Nasal cavity respiratory epithelium epithelial cell of viscerocranial mucosa (primary cell): Measurements from ENCODE around the gene ERGIC2. TPM values are rescaled to one million over a fixed set of nuclear protein-coding genes. Genes with fewer than 3 reads are reported as not detected.

Experiments
- total RNA-seq: library from RNA; depleted of rRNA; stranded (reverse); fragments of >200 nt; gene quantifications from 2 replicates; pipeline ENCODE4 v1.2.3, GENCODE V29; 2014

ERGIC2 gene
- 51.6 and 68.2 TPM in 2 replicates for total RNA-seq

DNA sequence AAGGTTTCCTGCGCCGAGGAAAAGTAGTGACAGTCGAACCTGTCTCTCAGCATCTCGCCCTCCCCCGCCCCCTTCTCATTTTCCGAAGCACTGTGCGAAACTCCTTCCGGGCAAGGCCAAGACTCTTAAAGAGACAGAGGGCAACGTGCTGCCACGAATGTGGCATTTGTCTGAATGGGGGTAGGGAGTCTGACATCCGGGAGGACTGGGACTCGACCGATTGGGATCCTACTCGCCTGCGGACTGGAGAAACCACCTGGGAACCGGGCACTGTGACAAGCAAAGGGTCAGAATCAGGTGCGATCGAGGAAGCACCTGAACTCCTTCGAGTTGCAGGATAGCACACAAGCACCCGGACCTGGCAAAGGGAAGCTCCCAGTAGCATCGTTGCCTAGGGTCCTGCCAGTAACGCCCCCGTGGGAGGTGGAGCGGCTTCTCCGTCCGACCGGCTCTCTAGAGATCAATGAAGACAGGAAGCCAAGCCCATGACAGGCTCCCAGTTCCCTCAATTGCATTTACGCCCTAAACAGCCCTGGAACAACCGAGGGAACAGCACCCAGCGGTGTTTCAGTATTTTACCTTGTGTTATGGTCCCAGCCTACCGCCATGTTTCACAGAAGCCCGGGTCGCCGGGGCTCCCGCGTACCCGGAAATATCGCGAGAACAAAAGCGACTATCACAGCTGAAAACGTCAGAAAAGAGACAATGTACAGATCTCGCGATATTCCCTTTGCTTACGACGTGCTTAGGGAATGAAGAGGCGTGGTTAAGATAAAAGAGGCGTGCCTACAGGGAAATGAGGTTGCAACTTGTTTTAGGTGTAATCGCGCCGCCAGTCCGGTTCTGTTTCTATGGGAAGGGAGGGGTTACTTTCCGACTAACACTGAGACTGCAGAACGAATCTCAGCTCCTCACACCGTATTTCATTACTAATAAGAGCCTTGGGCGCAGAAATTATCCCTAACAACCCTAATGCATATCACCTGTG, at the start of gene ERGIC2:
TSS of gene ERGIC2 (minus strand) at position 637 of the 988 bp plus-strand sequence. CDS start 9,539 bp downstream, outside the sequence.

Other genes with a start within 250 kb of the ERGIC2 start
- 0.64 and 0.68 TPM in 2 replicates for gene FAR2, start 231.9 kb downstream of the ERGIC2 start, total RNA-seq
- 0.28 TPM in 1 of 2 replicates, not detected in the other for gene OVCH1, start 116.5 kb upstream of the ERGIC2 start, total RNA-seq